ENCODE measurements around the gene S100A7A. TPM values are rescaled to one million over a fixed set of nuclear protein-coding genes. Genes with fewer than 3 reads are reported as not detected.

Gene S100A7A
- total RNA-seq, 1 donor from 2014 or later = not detected

GRCh38 chr1:153389973-153390879 lies 26.1 kb upstream of the S100A7A start:
- Histone ChIP-seq H3K4me3 (no peak overlapping the region), H3K36me3 (no peaks in the 10 kb centered on the region), H3K27ac (replicated peaks) (no peak overlapping the region), H3K9me3 (replicated peaks) (no peaks in the 10 kb centered on the region), H3K4me1 (peaks cover 10% of the 10 kb centered on the region), H3K27me3 (ENCODE audit: low read depth) (peaks cover 4% of the 10 kb centered on the region)
- intact Hi-C loops (cut with micrococcal nuclease) = no loop called here
- no peak for DNase-seq
- no peak for TF ChIP-seq CTCF (IDR thresholded peaks at IDR 0.05; ENCODE audit: borderline replicate concordance)

- DNase-seq = peak; percentile 81
- intact Hi-C loops (cut with micrococcal nuclease) = no loop called here
- Histone ChIP-seq H3K4me1 (peaks cover 10% of the 10 kb centered on the region), H3K4me3 (no peak within 1 kb of the TSS), H3K36me3 (no peaks in the 10 kb centered on the region), H3K27ac (replicated peaks) (no peak within 1 kb of the TSS), H3K9me3 (replicated peaks) (no peaks in the 10 kb centered on the region), H3K27me3 (ENCODE audit: low read depth) (peaks cover 10% of the 10 kb centered on the region)
- TF ChIP-seq CTCF (IDR thresholded peaks at IDR 0.05; ENCODE audit: borderline replicate concordance) = no peak
These were observed 25.2 kb upstream of the S100A7A start, which contains the start of gene S100A8 for GRCh38 chr1:153390938-153391710. S100A8 (minus strand) TSS chr1:153391073; CDS start chr1:153390535, 538 bp downstream.

- intact Hi-C loops (cut with micrococcal nuclease) = no loop called here
These were observed 24.1 kb upstream of the S100A7A start for GRCh38 chr1:153392258-153392657.

GRCh38 chr1:153392822-153393221 lies 23.5 kb upstream of the S100A7A start:
- peaks cover 10% of the 10 kb centered on the region for H3K4me1 ChIP-seq
- intact Hi-C loops (cut with micrococcal nuclease) = no loop called here

More at GRCh38 chr1:153392258-153392657, 24.1 kb upstream of the S100A7A start:
- H3K9me3 ChIP-seq (replicated peaks) = no peaks in the 10 kb centered on the region
- H3K27me3 ChIP-seq (ENCODE audit: low read depth) = peaks cover 21% of the 10 kb centered on the region
- H3K27ac ChIP-seq (replicated peaks) = no peak overlapping the region
- peaks cover 10% of the 10 kb centered on the region for H3K4me1 ChIP-seq
- no peak for DNase-seq
- no peak for TF ChIP-seq CTCF (IDR thresholded peaks at IDR 0.05; ENCODE audit: borderline replicate concordance)
- no peaks in the 10 kb centered on the region for H3K36me3 ChIP-seq
- no peak overlapping the region for H3K4me3 ChIP-seq

More at GRCh38 chr1:153392822-153393221, 23.5 kb upstream of the S100A7A start:
- H3K27me3 ChIP-seq (ENCODE audit: low read depth) = peaks cover 25% of the 10 kb centered on the region
- no peaks in the 10 kb centered on the region for H3K9me3 ChIP-seq (replicated peaks)
- no peak for DNase-seq
- no peak for TF ChIP-seq CTCF (IDR thresholded peaks at IDR 0.05; ENCODE audit: borderline replicate concordance)
- no peaks in the 10 kb centered on the region for H3K36me3 ChIP-seq
- H3K27ac ChIP-seq (replicated peaks) = no peak overlapping the region
- no peak overlapping the region for H3K4me3 ChIP-seq
